ENCODE measurements around the gene ETV2.

DNA sequence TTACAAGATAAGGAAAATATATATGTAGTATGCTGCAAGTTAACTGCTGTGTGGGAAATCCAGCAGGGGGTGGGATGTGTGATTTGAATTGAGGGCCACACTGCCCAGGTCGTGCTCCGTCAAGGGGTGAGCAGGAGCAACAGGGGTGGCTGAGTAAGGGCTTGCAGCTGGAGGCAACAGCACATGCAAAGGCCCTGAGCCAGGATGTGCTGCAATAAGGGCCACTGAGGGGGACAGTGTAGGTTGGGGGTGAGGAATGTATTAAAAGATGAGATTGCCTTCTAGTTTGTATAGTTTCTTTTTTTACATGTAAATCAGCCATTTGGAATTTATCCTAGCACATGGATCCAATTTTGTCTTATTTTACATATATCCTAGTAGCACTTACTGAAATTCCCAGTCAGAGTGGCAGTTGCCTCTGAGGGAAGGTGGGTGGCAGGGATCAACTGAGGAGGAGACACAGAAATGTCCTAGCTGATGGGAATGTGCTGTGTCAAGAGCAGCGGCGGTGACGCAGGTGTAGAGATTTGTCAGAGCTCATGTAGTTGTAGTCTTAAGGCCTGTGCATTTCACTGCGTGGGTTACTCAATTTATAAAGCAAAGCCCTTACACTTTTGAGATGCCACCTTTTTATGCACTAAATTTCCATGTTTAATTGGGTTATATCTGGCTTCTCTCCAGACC lies 18.1 kb upstream of the ETV2 start:
- TF ChIP-seq, protein P1, sequence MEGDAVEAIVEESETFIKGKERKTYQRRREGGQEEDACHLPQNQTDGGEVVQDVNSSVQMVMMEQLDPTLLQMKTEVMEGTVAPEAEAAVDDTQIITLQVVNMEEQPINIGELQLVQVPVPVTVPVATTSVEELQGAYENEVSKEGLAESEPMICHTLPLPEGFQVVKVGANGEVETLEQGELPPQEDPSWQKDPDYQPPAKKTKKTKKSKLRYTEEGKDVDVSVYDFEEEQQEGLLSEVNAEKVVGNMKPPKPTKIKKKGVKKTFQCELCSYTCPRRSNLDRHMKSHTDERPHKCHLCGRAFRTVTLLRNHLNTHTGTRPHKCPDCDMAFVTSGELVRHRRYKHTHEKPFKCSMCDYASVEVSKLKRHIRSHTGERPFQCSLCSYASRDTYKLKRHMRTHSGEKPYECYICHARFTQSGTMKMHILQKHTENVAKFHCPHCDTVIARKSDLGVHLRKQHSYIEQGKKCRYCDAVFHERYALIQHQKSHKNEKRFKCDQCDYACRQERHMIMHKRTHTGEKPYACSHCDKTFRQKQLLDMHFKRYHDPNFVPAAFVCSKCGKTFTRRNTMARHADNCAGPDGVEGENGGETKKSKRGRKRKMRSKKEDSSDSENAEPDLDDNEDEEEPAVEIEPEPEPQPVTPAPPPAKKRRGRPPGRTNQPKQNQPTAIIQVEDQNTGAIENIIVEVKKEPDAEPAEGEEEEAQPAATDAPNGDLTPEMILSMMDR (IDR thresholded peaks at IDR 0.05; ENCODE audit: low read depth, low read length, poor library complexity, severe bottlenecking), result no peak
- no peak for TF ChIP-seq EZH2phosphoT487 (IDR thresholded peaks at IDR 0.05; ENCODE audit: borderline replicate concordance, low read length)
